PC-3 (cell line): ENCODE results near the gene CIB1.

Experiments used
- EZH2 ChIP-seq: fragments of 300-600 bp; sonication (generic); IDR thresholded peaks from one replicate; pipeline ENCODE4 v1.6.1; 2017; ENCODE audit warnings: antibody characterized with exemption, mild to moderate bottlenecking, low read length; ENCODE audit not compliant: unreplicated experiment
- EZH2phosphoT487 ChIP-seq: fragments of 300-600 bp; sonication (generic); IDR thresholded peaks from 2 replicates; pipeline ENCODE4 v1.6.1; 2018; ENCODE audit warnings: mild to moderate bottlenecking, antibody characterized with exemption, low read length, borderline replicate concordance
- TF ChIP-seq, protein P1 (sequence below): fragments of 300-600 bp; sonication (generic); conservative IDR thresholded peaks from 2 replicates; pipeline ENCODE4 v1.5.1; 2017; ENCODE audit warnings: antibody characterized with exemption, low read depth, mild to moderate bottlenecking, low read length

DNA sequence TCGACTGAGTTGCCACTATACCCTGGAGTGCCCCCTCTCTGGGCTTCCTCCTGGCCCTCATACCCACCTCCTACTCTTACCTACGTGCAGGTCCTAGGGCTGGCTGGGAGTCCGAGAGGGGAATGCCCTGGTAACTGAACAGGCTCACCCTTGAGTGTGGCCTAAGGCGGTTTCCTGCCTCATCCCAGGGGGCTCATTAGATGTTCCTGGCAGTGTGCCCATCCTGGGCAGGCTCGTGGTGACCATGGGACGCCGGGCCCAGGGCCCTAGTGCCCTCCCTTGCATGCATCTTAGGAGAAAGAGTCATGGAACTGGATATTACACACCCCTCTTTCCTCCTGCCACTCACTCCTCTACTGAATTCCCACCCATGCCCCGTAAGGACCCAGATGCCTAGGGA lies 29.8 kb downstream of the CIB1 start:
- TF ChIP-seq, protein P1, sequence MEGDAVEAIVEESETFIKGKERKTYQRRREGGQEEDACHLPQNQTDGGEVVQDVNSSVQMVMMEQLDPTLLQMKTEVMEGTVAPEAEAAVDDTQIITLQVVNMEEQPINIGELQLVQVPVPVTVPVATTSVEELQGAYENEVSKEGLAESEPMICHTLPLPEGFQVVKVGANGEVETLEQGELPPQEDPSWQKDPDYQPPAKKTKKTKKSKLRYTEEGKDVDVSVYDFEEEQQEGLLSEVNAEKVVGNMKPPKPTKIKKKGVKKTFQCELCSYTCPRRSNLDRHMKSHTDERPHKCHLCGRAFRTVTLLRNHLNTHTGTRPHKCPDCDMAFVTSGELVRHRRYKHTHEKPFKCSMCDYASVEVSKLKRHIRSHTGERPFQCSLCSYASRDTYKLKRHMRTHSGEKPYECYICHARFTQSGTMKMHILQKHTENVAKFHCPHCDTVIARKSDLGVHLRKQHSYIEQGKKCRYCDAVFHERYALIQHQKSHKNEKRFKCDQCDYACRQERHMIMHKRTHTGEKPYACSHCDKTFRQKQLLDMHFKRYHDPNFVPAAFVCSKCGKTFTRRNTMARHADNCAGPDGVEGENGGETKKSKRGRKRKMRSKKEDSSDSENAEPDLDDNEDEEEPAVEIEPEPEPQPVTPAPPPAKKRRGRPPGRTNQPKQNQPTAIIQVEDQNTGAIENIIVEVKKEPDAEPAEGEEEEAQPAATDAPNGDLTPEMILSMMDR: no peak
- no peak for TF ChIP-seq EZH2
- TF ChIP-seq EZH2phosphoT487: no peak
